ENCODE results near the gene EFHC2.

EFHC2 gene

GRCh38 chrX:44152852-44153251 lies 190.6 kb downstream of the EFHC2 start:
- DNase-seq (ENCODE audit: extremely low read depth, low read depth), result no peak
- TF ChIP-seq, protein P1, sequence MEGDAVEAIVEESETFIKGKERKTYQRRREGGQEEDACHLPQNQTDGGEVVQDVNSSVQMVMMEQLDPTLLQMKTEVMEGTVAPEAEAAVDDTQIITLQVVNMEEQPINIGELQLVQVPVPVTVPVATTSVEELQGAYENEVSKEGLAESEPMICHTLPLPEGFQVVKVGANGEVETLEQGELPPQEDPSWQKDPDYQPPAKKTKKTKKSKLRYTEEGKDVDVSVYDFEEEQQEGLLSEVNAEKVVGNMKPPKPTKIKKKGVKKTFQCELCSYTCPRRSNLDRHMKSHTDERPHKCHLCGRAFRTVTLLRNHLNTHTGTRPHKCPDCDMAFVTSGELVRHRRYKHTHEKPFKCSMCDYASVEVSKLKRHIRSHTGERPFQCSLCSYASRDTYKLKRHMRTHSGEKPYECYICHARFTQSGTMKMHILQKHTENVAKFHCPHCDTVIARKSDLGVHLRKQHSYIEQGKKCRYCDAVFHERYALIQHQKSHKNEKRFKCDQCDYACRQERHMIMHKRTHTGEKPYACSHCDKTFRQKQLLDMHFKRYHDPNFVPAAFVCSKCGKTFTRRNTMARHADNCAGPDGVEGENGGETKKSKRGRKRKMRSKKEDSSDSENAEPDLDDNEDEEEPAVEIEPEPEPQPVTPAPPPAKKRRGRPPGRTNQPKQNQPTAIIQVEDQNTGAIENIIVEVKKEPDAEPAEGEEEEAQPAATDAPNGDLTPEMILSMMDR (IDR thresholded peaks at IDR 0.05; ENCODE audit: low read depth, low read length, missing control alignments), result no peak
- H3K4me3 ChIP-seq (replicated peaks; ENCODE audit: low read depth, low read length), result no peak overlapping the region

DNA sequence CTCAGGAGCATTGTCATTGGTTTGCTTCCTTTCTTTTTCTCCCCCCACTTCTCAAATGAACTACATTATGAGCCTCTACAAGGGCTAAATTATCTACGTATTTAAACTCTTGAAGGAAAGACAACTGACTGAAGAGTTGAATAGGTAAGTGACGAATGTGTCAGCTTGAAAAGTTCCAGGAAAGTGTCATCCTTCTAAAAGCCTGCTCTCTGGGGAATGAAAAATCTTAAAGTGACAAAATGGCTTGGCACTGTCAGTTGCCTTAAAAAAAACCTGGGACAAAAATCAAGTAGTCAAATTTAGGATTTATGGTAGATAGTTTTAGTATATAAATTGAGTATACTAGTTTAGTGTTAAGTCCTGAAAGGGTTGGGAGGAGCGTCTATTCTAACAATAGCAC lies 196.3 kb downstream of the EFHC2 start:
- H3K4me3 ChIP-seq (replicated peaks; ENCODE audit: low read depth, low read length), result no peak overlapping the region
- TF ChIP-seq, protein P1 (IDR thresholded peaks at IDR 0.05; ENCODE audit: low read depth, low read length, missing control alignments), result no peak
- no peak for DNase-seq (ENCODE audit: extremely low read depth, low read depth)

- DNase-seq (ENCODE audit: extremely low read depth, low read depth), result no peak
- H3K4me3 ChIP-seq (replicated peaks; ENCODE audit: low read depth, low read length), result no peak overlapping the region
- TF ChIP-seq, protein P1 (IDR thresholded peaks at IDR 0.05; ENCODE audit: low read depth, low read length, missing control alignments), result no peak
These were observed 199.1 kb downstream of the EFHC2 start for GRCh38 chrX:44144177-44144945.

DNA sequence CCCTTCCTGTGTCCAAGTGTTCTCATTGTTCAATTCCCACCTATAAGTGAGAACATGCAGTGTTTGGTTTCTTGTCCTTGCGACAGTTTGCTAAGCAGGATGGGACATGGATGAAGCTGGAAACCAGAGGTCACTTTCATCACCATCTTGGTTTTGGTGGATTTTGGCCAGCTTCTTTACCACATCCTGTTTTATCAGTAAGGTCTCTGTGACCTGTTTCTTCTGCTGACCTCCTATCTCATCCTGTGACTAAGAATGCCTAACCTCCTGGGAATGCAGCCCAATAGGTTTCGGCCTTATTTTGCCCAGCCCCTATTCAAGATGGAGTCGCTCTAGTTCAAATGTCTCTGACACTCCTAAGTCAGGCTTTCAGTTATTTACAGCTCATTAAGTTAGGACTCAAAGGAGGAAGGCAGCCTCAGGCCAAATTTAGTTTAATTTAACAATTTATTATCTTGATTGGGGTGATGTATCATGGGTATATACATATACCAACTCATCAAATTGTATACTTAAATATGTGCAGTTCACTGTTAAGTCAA lies 200.3 kb downstream of the EFHC2 start:
- TF ChIP-seq, protein P1 (IDR thresholded peaks at IDR 0.05; ENCODE audit: low read depth, low read length, missing control alignments), result no peak

GRCh38 chrX:44130189-44130588 lies 213.3 kb downstream of the EFHC2 start:
- no peak for DNase-seq (ENCODE audit: extremely low read depth, low read depth)
- no peak overlapping the region for H3K4me3 ChIP-seq (replicated peaks; ENCODE audit: low read depth, low read length)
- TF ChIP-seq, protein P1 (IDR thresholded peaks at IDR 0.05; ENCODE audit: low read depth, low read length, missing control alignments), result no peak

More for the DNA sequence above, 200.3 kb downstream of the EFHC2 start:
- DNase-seq (ENCODE audit: extremely low read depth, low read depth), result no peak
- no peak overlapping the region for H3K4me3 ChIP-seq (replicated peaks; ENCODE audit: low read depth, low read length)

- DNase-seq (ENCODE audit: extremely low read depth, low read depth), result no peak
- H3K4me3 ChIP-seq (replicated peaks; ENCODE audit: low read depth, low read length), result no peak overlapping the region
- TF ChIP-seq, protein P1 (IDR thresholded peaks at IDR 0.05; ENCODE audit: low read depth, low read length, missing control alignments), result no peak
These were observed 230.1 kb downstream of the EFHC2 start for GRCh38 chrX:44113337-44113736.
